Osteocyte (in vitro differentiated cells): ENCODE data around the gene NRCAM. TPM values are rescaled to one million over a fixed set of nuclear protein-coding genes. Genes with fewer than 3 reads are reported as not detected.

Experiments used
- DNase-seq: peaks from one replicate; pipeline ENCODE4 v3.0.0; 2021; ENCODE audit warnings: mixed read lengths; ENCODE audit not compliant: unreplicated experiment; ENCODE audit errors: extremely low spot score
- H3K27ac Mint-ChIP-seq: one replicate; pipeline ENCODE4 v1.8.0; 2021; ENCODE audit warnings: mild to moderate bottlenecking, mixed read lengths; ENCODE audit not compliant: unreplicated experiment
- H3K27me3 Mint-ChIP-seq: one replicate; pipeline ENCODE4 v1.8.0; 2021; ENCODE audit warnings: mixed read lengths; ENCODE audit not compliant: unreplicated experiment
- H3K36me3 Mint-ChIP-seq: one replicate; pipeline ENCODE4 v1.8.0; 2021; ENCODE audit warnings: mixed read lengths; ENCODE audit not compliant: unreplicated experiment
- H3K4me1 Mint-ChIP-seq: one replicate; pipeline ENCODE4 v1.8.0; 2021; ENCODE audit warnings: mixed read lengths; ENCODE audit not compliant: unreplicated experiment
- H3K4me3 Mint-ChIP-seq: one replicate; pipeline ENCODE4 v1.8.0; 2021; ENCODE audit warnings: mild to moderate bottlenecking, moderate library complexity, mixed read lengths; ENCODE audit not compliant: unreplicated experiment
- H3K9me3 Mint-ChIP-seq: one replicate; pipeline ENCODE4 v1.8.0; 2021; ENCODE audit warnings: mixed read lengths; ENCODE audit not compliant: unreplicated experiment
- CTCF ChIP-seq: fragments of 200-600 bp; sonication (generic); IDR thresholded peaks from 2 replicates; pipeline ENCODE4 v1.5.0; 2021; ENCODE audit warnings: antibody characterized with exemption, mild to moderate bottlenecking, moderate library complexity
- total RNA-seq: library from RNA; stranded (reverse); gene quantifications from 2 replicates; pipeline ENCODE4 v1.2.1, GENCODE V29; 2021

NRCAM gene
- total RNA-seq, 1 donor from 2014 or later, result 81.8 TPM

GRCh38 chr7:108189733-108190388 lies 266.4 kb downstream of the NRCAM start:
- no peaks in the 10 kb centered on the region for H3K27me3 Mint-ChIP-seq
- H3K9me3 Mint-ChIP-seq, result no peaks in the 10 kb centered on the region
- no peaks in the 10 kb centered on the region for H3K4me1 Mint-ChIP-seq
- no peak for TF ChIP-seq CTCF
- H3K36me3 Mint-ChIP-seq, result peaks cover 42% of the 10 kb centered on the region
- DNase-seq, result no peak
- H3K27ac Mint-ChIP-seq, result no peak overlapping the region
- no peak overlapping the region for H3K4me3 Mint-ChIP-seq

- H3K27me3 Mint-ChIP-seq, result no peaks in the 10 kb centered on the region
- DNase-seq, result no peak
- no peaks in the 10 kb centered on the region for H3K9me3 Mint-ChIP-seq
- H3K27ac Mint-ChIP-seq, result no peak overlapping the region
- H3K36me3 Mint-ChIP-seq, result peaks cover 36% of the 10 kb centered on the region
- no peak for TF ChIP-seq CTCF
- H3K4me3 Mint-ChIP-seq, result no peak overlapping the region
- H3K4me1 Mint-ChIP-seq, result no peaks in the 10 kb centered on the region
Measured at GRCh38 chr7:108188724-108189123, 267.5 kb downstream of the NRCAM start.

- H3K27ac Mint-ChIP-seq, result no peak overlapping the region
- H3K4me3 Mint-ChIP-seq, result no peak overlapping the region
Measured at GRCh38 chr7:108181073-108181985, 274.9 kb downstream of the NRCAM start.

GRCh38 chr7:108178398-108178797 lies 277.8 kb downstream of the NRCAM start:
- no peak for TF ChIP-seq CTCF
- Mint-ChIP-seq H3K9me3 (no peaks in the 10 kb centered on the region), H3K27ac (no peak overlapping the region)

More at GRCh38 chr7:108181073-108181985, 274.9 kb downstream of the NRCAM start:
- no peaks in the 10 kb centered on the region for H3K27me3 Mint-ChIP-seq
- no peaks in the 10 kb centered on the region for H3K4me1 Mint-ChIP-seq
- TF ChIP-seq CTCF, result peak; percentile 74
- H3K36me3 Mint-ChIP-seq, result peaks cover 29% of the 10 kb centered on the region
- no peaks in the 10 kb centered on the region for H3K9me3 Mint-ChIP-seq
- DNase-seq, result no peak

GRCh38 chr7:108171164-108171563 lies 285.1 kb downstream of the NRCAM start:
- TF ChIP-seq CTCF, result no peak
- H3K4me3 Mint-ChIP-seq, result no peak overlapping the region
- no peaks in the 10 kb centered on the region for H3K4me1 Mint-ChIP-seq
- peaks cover 9% of the 10 kb centered on the region for H3K36me3 Mint-ChIP-seq
- no peak overlapping the region for H3K27ac Mint-ChIP-seq
- no peaks in the 10 kb centered on the region for H3K27me3 Mint-ChIP-seq
- no peaks in the 10 kb centered on the region for H3K9me3 Mint-ChIP-seq
- no peak for DNase-seq

More at GRCh38 chr7:108178398-108178797, 277.8 kb downstream of the NRCAM start:
- Mint-ChIP-seq H3K27me3 (no peaks in the 10 kb centered on the region), H3K4me3 (no peak overlapping the region), H3K36me3 (peaks cover 32% of the 10 kb centered on the region), H3K4me1 (no peaks in the 10 kb centered on the region)
- no peak for DNase-seq
